ENCODE results near the gene PABPN1. TPM values are rescaled to one million over a fixed set of nuclear protein-coding genes. Genes with fewer than 3 reads are reported as not detected.

The PABPN1 gene
- total and polyA plus RNA-seq, 9 of the 15 experiments (the other 6 are each of a cell fraction or from before 2014, with no cell fraction given), result 32.6 to 388 (median 178) TPM

GRCh38 chr14:23335623-23336022 lies 14.4 kb downstream of the PABPN1 start:
- Histone ChIP-seq H3K36me3 (ENCODE audit: control insufficient read depth, insufficient read depth, low read length) (no peaks in the 10 kb centered on the region), H3K79me2 (ENCODE audit: control insufficient read depth, insufficient read depth, low read length) (no peaks in the 10 kb centered on the region), H3K4me2 (ENCODE audit: insufficient read depth, low read length) (no peak overlapping the region), H3K4me1 (replicated peaks in 1 of 2; ENCODE audit: control insufficient read depth in 2 of 2, insufficient read depth in 2 of 2, low read length in 2 of 2) (no peaks in the 10 kb centered on the region; a peak in 1 of 5 replicates), H3K9ac (ENCODE audit: insufficient read depth in 1 of 2, low read depth in 2 of 2, low read length in 2 of 2) (no peak overlapping the region), H3K27ac (ENCODE audit: extremely low read depth, low read depth, low read length) (no peak overlapping the region), H3K9me3 (replicated peaks; ENCODE audit: control insufficient read depth, insufficient read depth, low read depth, low read length) (no peaks in the 10 kb centered on the region), H3K27me3 (ENCODE audit: control insufficient read depth in 2 of 2, insufficient read depth in 2 of 2, low read length in 2 of 2) (peaks cover 0 to 4% of the 10 kb centered on the region in 2 experiments; a peak in 1 of 5 replicates), H3K9me1 (ENCODE audit: control insufficient read depth, insufficient read depth, low read length) (no peaks in the 10 kb centered on the region), H2AFZ (ENCODE audit: low read depth, low read length) (no peak overlapping the region), H3K4me3 (no peak overlapping the region), H4K20me1 (replicated peaks; ENCODE audit: control insufficient read depth, insufficient read depth, low read length) (no peaks in the 10 kb centered on the region)
- ATAC-seq (no peak), FAIRE-seq (no peak), DNase-seq (ENCODE audit: extremely low read depth in 1 of 4, low spot score in 3 of 4) (peak in 1 of 4 experiments; percentile 26)
- POLR2A ChIA-PET, result interaction anchor here (0.8 to 1.1 kb wide), 4 partner anchors 9 to 134 kb away, joined by 3 to 5 read pairs (median 3); partner anchors contain the start of gene NGDN
- CTCF ChIA-PET (ENCODE audit: low intra/inter-chr PET ratio), result no interaction called here
- BruUV-seq (replicated peaks), result no TSS peak
- in situ Hi-C loops (cut with MboI) (loop anchor here (5.0 kb wide), 1 partner anchor 593 kb away; no protein-coding TSS in a partner anchor), intact Hi-C loops (cut with micrococcal nuclease) (no loop called here)
- 2% methylated on average over 5 of the region's 5 CpGs for WGBS (ENCODE audit: insufficient coverage, low coverage, missing lambda C conversion rate)
- TF ChIP-seq FOXP1 (CRISPR knock-in tag; IDR thresholded peaks at IDR 0.05) (no peak), TEAD4 (IDR thresholded peaks at IDR 0.05; ENCODE audit: low read length) (peak; percentile 20; the same call in 1 of the 2 replicates), TEAD4 (CRISPR knock-in tag; IDR thresholded peaks at IDR 0.05; ENCODE audit: borderline replicate concordance) (no peak), TAL1 (IDR thresholded peaks at IDR 0.05) (0 out of 2 replicates have a peak, but pooled peaks have one; percentile 13), CBFA2T3 (IDR thresholded peaks at IDR 0.05) (peak; percentile 56), NCOR1 (IDR thresholded peaks at IDR 0.05) (peak; percentile 15; the same call in 1 of the 2 replicates), CBFA2T2 (conservative IDR thresholded peaks at IDR 0.05) (peak; percentile 42), MGA (IDR thresholded peaks at IDR 0.05) (peak; percentile 52), MEIS2 (IDR thresholded peaks at IDR 0.05; ENCODE audit: partially characterized antibody) (peak; percentile 43), ARID1B (IDR thresholded peaks at IDR 0.05) (0 out of 2 replicates have a peak, but pooled peaks have one; percentile 41), KDM1A (IDR thresholded peaks at IDR 0.05) (peak; percentile 51 to 55; a peak in 3 of 4 replicates)

Measured in K562 (cell line).